Measurements from ENCODE around the gene CCM2. TPM values are rescaled to one million over a fixed set of nuclear protein-coding genes. Genes with fewer than 3 reads are reported as not detected.
"Not testable (repeated sequence)": the region's sequence is repeated elsewhere in the genome, so short reads cannot be mapped to it uniquely, and the experiment has no call there.

The CCM2 gene
- total RNA-seq, 1 donor from 2014 or later: 28.7 TPM

GRCh38 chr7:45021604-45022296, 21.7 kb downstream of the CCM2 start:
- H3K9me3 ChIP-seq (ENCODE audit: control insufficient read depth in 3 of 3, low read length in 3 of 3): no peaks in the 10 kb centered on the region
- H3K36me3 ChIP-seq (ENCODE audit: control insufficient read depth in 3 of 3, insufficient read depth in 3 of 3, low read length in 3 of 3): peaks cover 0 to 2% (median 0%) of the 10 kb centered on the region in 3 donors
- peaks cover 0 to 8% (median 5%) of the 10 kb centered on the region in 3 donors for H3K4me1 ChIP-seq (ENCODE audit: control insufficient read depth in 3 of 3, insufficient read depth in 3 of 3, low read length in 3 of 3)
- H3K9ac ChIP-seq (ENCODE audit: low read depth in 1 of 3, low read length in 3 of 3): no peak overlapping the region
- H3K4me3 ChIP-seq (ENCODE audit: low read length in 3 of 3): no peak overlapping the region
- H3K27me3 ChIP-seq (ENCODE audit: control insufficient read depth in 3 of 3, insufficient read depth in 3 of 3, low read length in 3 of 3): no peaks in the 10 kb centered on the region
- no peak overlapping the region for H3K27ac ChIP-seq (ENCODE audit: low read depth, low read length)

GRCh38 chr7:45024126-45024744, 24.2 kb downstream of the CCM2 start:
- H3K27ac ChIP-seq (ENCODE audit: low read depth, low read length): no peak overlapping the region
- no peaks in the 10 kb centered on the region for H3K27me3 ChIP-seq (ENCODE audit: control insufficient read depth in 3 of 3, insufficient read depth in 3 of 3, low read length in 3 of 3)
- H3K9me3 ChIP-seq (ENCODE audit: control insufficient read depth in 3 of 3, low read length in 3 of 3): no peaks in the 10 kb centered on the region
- H3K4me3 ChIP-seq (ENCODE audit: low read length in 3 of 3): no peak overlapping the region
- no peaks in the 10 kb centered on the region for H3K4me1 ChIP-seq (ENCODE audit: control insufficient read depth in 3 of 3, insufficient read depth in 3 of 3, low read length in 3 of 3)
- H3K36me3 ChIP-seq (ENCODE audit: control insufficient read depth in 3 of 3, insufficient read depth in 3 of 3, low read length in 3 of 3): peaks cover 0 to 4% (median 0%) of the 10 kb centered on the region in 3 donors
- no peak overlapping the region for H3K9ac ChIP-seq (ENCODE audit: low read depth in 1 of 3, low read length in 3 of 3)

GRCh38 chr7:45025473-45025872, 25.5 kb downstream of the CCM2 start:
- not testable (repeated sequence) for H3K9me3 ChIP-seq (ENCODE audit: control insufficient read depth in 3 of 3, low read length in 3 of 3); H3K4me1 ChIP-seq (ENCODE audit: control insufficient read depth in 3 of 3, insufficient read depth in 3 of 3, low read length in 3 of 3); H3K9ac ChIP-seq (ENCODE audit: low read depth in 1 of 3, low read length in 3 of 3); H3K4me3 ChIP-seq (ENCODE audit: low read length in 3 of 3); H3K36me3 ChIP-seq (ENCODE audit: control insufficient read depth in 3 of 3, insufficient read depth in 3 of 3, low read length in 3 of 3); H3K27ac ChIP-seq (ENCODE audit: low read depth, low read length); H3K27me3 ChIP-seq (ENCODE audit: control insufficient read depth in 3 of 3, insufficient read depth in 3 of 3, low read length in 3 of 3)

- Histone ChIP-seq H3K4me1 (ENCODE audit: control insufficient read depth in 3 of 3, insufficient read depth in 3 of 3, low read length in 3 of 3) (no peaks in the 10 kb centered on the region), H3K27ac (ENCODE audit: low read depth, low read length) (no peak overlapping the region), H3K9ac (ENCODE audit: low read depth in 1 of 3, low read length in 3 of 3) (no peak overlapping the region), H3K27me3 (ENCODE audit: control insufficient read depth in 3 of 3, insufficient read depth in 3 of 3, low read length in 3 of 3) (no peaks in the 10 kb centered on the region), H3K9me3 (ENCODE audit: control insufficient read depth in 3 of 3, low read length in 3 of 3) (no peaks in the 10 kb centered on the region), H3K4me3 (ENCODE audit: low read length in 3 of 3) (no peak overlapping the region), H3K36me3 (ENCODE audit: control insufficient read depth in 3 of 3, insufficient read depth in 3 of 3, low read length in 3 of 3) (peaks cover 0 to 4% (median 0%) of the 10 kb centered on the region in 3 donors)
These were observed 26.0 kb downstream of the CCM2 start for GRCh38 chr7:45026013-45026412.

GRCh38 chr7:45026984-45027773, 27.2 kb downstream of the CCM2 start:
- Histone ChIP-seq H3K36me3 (ENCODE audit: control insufficient read depth in 3 of 3, insufficient read depth in 3 of 3, low read length in 3 of 3) (peaks cover 0 to 4% (median 0%) of the 10 kb centered on the region in 3 donors), H3K4me3 (ENCODE audit: low read length in 3 of 3) (no peak overlapping the region), H3K9ac (ENCODE audit: low read depth in 1 of 3, low read length in 3 of 3) (no peak overlapping the region), H3K4me1 (ENCODE audit: control insufficient read depth in 3 of 3, insufficient read depth in 3 of 3, low read length in 3 of 3) (peaks cover 0 to under 1% (median 0%) of the 10 kb centered on the region in 3 donors), H3K27ac (ENCODE audit: low read depth, low read length) (no peak overlapping the region), H3K9me3 (ENCODE audit: control insufficient read depth in 3 of 3, low read length in 3 of 3) (no peaks in the 10 kb centered on the region), H3K27me3 (ENCODE audit: control insufficient read depth in 3 of 3, insufficient read depth in 3 of 3, low read length in 3 of 3) (no peaks in the 10 kb centered on the region)

- H3K36me3 ChIP-seq (ENCODE audit: control insufficient read depth in 3 of 3, insufficient read depth in 3 of 3, low read length in 3 of 3): peaks cover 0 to 4% (median 0%) of the 10 kb centered on the region in 3 donors
- peak overlapping the region; percentile 13 for H3K27ac ChIP-seq (ENCODE audit: low read depth, low read length)
- H3K9me3 ChIP-seq (ENCODE audit: control insufficient read depth in 3 of 3, low read length in 3 of 3): no peaks in the 10 kb centered on the region
- peak overlapping the region in 1 of 3 donors; percentile 14 for H3K4me3 ChIP-seq (ENCODE audit: low read length in 3 of 3)
- H3K9ac ChIP-seq (ENCODE audit: low read depth in 1 of 3, low read length in 3 of 3): no peak overlapping the region
- H3K4me1 ChIP-seq (ENCODE audit: control insufficient read depth in 3 of 3, insufficient read depth in 3 of 3, low read length in 3 of 3): peaks cover 0 to 6% (median 0%) of the 10 kb centered on the region in 3 donors
- no peaks in the 10 kb centered on the region for H3K27me3 ChIP-seq (ENCODE audit: control insufficient read depth in 3 of 3, insufficient read depth in 3 of 3, low read length in 3 of 3)
These were observed 27.7 kb downstream of the CCM2 start for GRCh38 chr7:45027774-45028114.

GRCh38 chr7:45028138-45028919, 28.3 kb downstream of the CCM2 start:
- Histone ChIP-seq H3K4me3 (ENCODE audit: low read length in 3 of 3) (peak overlapping the region in 2 of 3 donors; percentile 1 to 14), H3K36me3 (ENCODE audit: control insufficient read depth in 3 of 3, insufficient read depth in 3 of 3, low read length in 3 of 3) (peaks cover 0 to 4% (median 0%) of the 10 kb centered on the region in 3 donors), H3K9ac (ENCODE audit: low read depth in 1 of 3, low read length in 3 of 3) (no peak overlapping the region), H3K4me1 (ENCODE audit: control insufficient read depth in 3 of 3, insufficient read depth in 3 of 3, low read length in 3 of 3) (peaks cover 4 to 10% (median 4%) of the 10 kb centered on the region in 3 donors), H3K9me3 (ENCODE audit: control insufficient read depth in 3 of 3, low read length in 3 of 3) (no peaks in the 10 kb centered on the region), H3K27me3 (ENCODE audit: control insufficient read depth in 3 of 3, insufficient read depth in 3 of 3, low read length in 3 of 3) (no peaks in the 10 kb centered on the region), H3K27ac (ENCODE audit: low read depth, low read length) (peak overlapping the region; percentile 13)

GRCh38 chr7:45028920-45029344, 28.9 kb downstream of the CCM2 start:
- H3K27me3 ChIP-seq (ENCODE audit: control insufficient read depth in 3 of 3, insufficient read depth in 3 of 3, low read length in 3 of 3): no peaks in the 10 kb centered on the region
- peaks cover 0 to 4% (median 0%) of the 10 kb centered on the region in 3 donors for H3K36me3 ChIP-seq (ENCODE audit: control insufficient read depth in 3 of 3, insufficient read depth in 3 of 3, low read length in 3 of 3)
- H3K9me3 ChIP-seq (ENCODE audit: control insufficient read depth in 3 of 3, low read length in 3 of 3): no peaks in the 10 kb centered on the region
- H3K9ac ChIP-seq (ENCODE audit: low read depth in 1 of 3, low read length in 3 of 3): no peak overlapping the region
- peak overlapping the region in 1 of 3 donors; percentile 1 for H3K4me3 ChIP-seq (ENCODE audit: low read length in 3 of 3)
- no peak overlapping the region for H3K27ac ChIP-seq (ENCODE audit: low read depth, low read length)
- H3K4me1 ChIP-seq (ENCODE audit: control insufficient read depth in 3 of 3, insufficient read depth in 3 of 3, low read length in 3 of 3): peaks cover 10 to 14% (median 10%) of the 10 kb centered on the region in 3 donors

- H3K9me3 ChIP-seq (ENCODE audit: control insufficient read depth in 3 of 3, low read length in 3 of 3): no peaks in the 10 kb centered on the region
- peaks cover 15 to 21% (median 15%) of the 10 kb centered on the region in 3 donors for H3K4me1 ChIP-seq (ENCODE audit: control insufficient read depth in 3 of 3, insufficient read depth in 3 of 3, low read length in 3 of 3)
- no peak overlapping the region for H3K27ac ChIP-seq (ENCODE audit: low read depth, low read length)
- H3K27me3 ChIP-seq (ENCODE audit: control insufficient read depth in 3 of 3, insufficient read depth in 3 of 3, low read length in 3 of 3): no peaks in the 10 kb centered on the region
- H3K4me3 ChIP-seq (ENCODE audit: low read length in 3 of 3): no peak overlapping the region
- H3K36me3 ChIP-seq (ENCODE audit: control insufficient read depth in 3 of 3, insufficient read depth in 3 of 3, low read length in 3 of 3): peaks cover 0 to 3% (median 0%) of the 10 kb centered on the region in 3 donors
- no peak overlapping the region for H3K9ac ChIP-seq (ENCODE audit: low read depth in 1 of 3, low read length in 3 of 3)
These were observed 31.8 kb downstream of the CCM2 start for GRCh38 chr7:45031829-45032228.

Measured in skeletal muscle tissue (tissue), 4 donors.